RCC 7860 (cell line): ENCODE data around the gene INHBC.

ENCODE experiments used
- DNase-seq: peaks from one replicate; pipeline ENCODE4 v3.0.0-alpha.2; 2015; ENCODE audit warnings: low spot score
- FAIRE-seq: peaks from 2 replicates; lab custom pipeline; 2012; peaks lifted over from hg19 to GRCh38; lab: Jason Lieb, UNC

INHBC gene

GRCh38 chr12:57452937-57453509 lies 18.4 kb downstream of the INHBC start:
- FAIRE-seq, result no peak
- DNase-seq, result peak; percentile 38

- no peak for DNase-seq
- FAIRE-seq, result no peak
Measured at GRCh38 chr12:57454213-57454565, 19.6 kb downstream of the INHBC start.

GRCh38 chr12:57454566-57455373 lies 20.2 kb downstream of the INHBC start, which contains the start of gene INHBE:
INHBE (plus strand) TSS chr12:57455307; CDS start chr12:57455537, 230 bp downstream.
- no peak for FAIRE-seq

GRCh38 chr12:57455374-57456144 lies 21.0 kb downstream of the INHBC start:
- no peak for FAIRE-seq
- no peak for DNase-seq

More at GRCh38 chr12:57454566-57455373, 20.2 kb downstream of the INHBC start, which contains the start of gene INHBE:
- peak; percentile 47 for DNase-seq

GRCh38 chr12:57456145-57456700 lies 21.6 kb downstream of the INHBC start:
- DNase-seq (peak; percentile 27), FAIRE-seq (no peak)

GRCh38 chr12:57456737-57457490 lies 22.3 kb downstream of the INHBC start:
- FAIRE-seq (no peak), DNase-seq (no peak)

- no peak for DNase-seq
Measured at GRCh38 chr12:57458665-57459054, 24.1 kb downstream of the INHBC start.

GRCh38 chr12:57459055-57459749 lies 24.6 kb downstream of the INHBC start:
- DNase-seq, result peak; percentile 90
- FAIRE-seq, result no peak

More at GRCh38 chr12:57458665-57459054, 24.1 kb downstream of the INHBC start:
- FAIRE-seq, result no peak

- DNase-seq (no peak), FAIRE-seq (no peak)
Measured at GRCh38 chr12:57459750-57460467, 25.3 kb downstream of the INHBC start, which contains the start of gene GLI1. GLI1 (plus strand) TSS chr12:57459785; CDS start chr12:57463692, 3,907 bp downstream.

GRCh38 chr12:57460468-57460784 lies 25.8 kb downstream of the INHBC start:
- no peak for FAIRE-seq
- DNase-seq, result no peak

GRCh38 chr12:57460841-57461275 lies 26.3 kb downstream of the INHBC start:
- no peak for FAIRE-seq
- DNase-seq, result no peak

GRCh38 chr12:57461276-57461916 lies 26.8 kb downstream of the INHBC start:
- FAIRE-seq (no peak), DNase-seq (no peak)

GRCh38 chr12:57461917-57462250 lies 27.3 kb downstream of the INHBC start:
- FAIRE-seq (no peak), DNase-seq (no peak)

GRCh38 chr12:57462251-57462911 lies 27.8 kb downstream of the INHBC start:
- DNase-seq, result peak; percentile 79
- FAIRE-seq, result no peak

GRCh38 chr12:57462912-57463253 lies 28.3 kb downstream of the INHBC start:
- no peak for FAIRE-seq
- DNase-seq, result no peak

GRCh38 chr12:57464569-57464968 lies 30.0 kb downstream of the INHBC start:
- DNase-seq (no peak), FAIRE-seq (no peak)

GRCh38 chr12:57465030-57465746 lies 30.6 kb downstream of the INHBC start:
- FAIRE-seq (no peak), DNase-seq (no peak)
